HG02759 (cell line): ENCODE data around the gene KANSL1.

ENCODE experiments used
- ATAC-seq: cut with Tn5 transposase; IDR thresholded peaks from one replicate; pipeline ENCODE4 v1.9.1; 2021; ENCODE audit warnings: mild to moderate bottlenecking, moderate library complexity; ENCODE audit not compliant: unreplicated experiment

KANSL1 gene

DNA sequence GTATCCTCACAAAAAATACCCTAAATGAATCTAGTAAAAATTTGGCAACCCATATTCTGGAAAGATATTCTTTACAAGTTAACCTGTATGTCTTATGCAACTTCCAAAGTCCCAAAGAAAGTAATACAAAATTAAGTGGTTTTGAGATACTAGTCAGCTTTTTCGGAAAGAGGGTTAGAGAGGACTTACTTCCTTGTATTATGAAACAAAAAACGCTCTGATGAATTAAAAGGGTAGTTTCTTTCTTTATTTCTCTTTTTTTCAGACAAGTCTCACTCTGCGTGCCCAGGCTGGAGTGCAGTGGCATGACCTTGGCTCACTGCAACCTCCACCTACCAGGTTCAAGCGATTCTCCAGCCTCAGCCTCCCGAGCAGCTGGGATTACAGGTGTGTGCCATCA, 51.6 kb downstream of the KANSL1 start:
- ATAC-seq = no peak

DNA sequence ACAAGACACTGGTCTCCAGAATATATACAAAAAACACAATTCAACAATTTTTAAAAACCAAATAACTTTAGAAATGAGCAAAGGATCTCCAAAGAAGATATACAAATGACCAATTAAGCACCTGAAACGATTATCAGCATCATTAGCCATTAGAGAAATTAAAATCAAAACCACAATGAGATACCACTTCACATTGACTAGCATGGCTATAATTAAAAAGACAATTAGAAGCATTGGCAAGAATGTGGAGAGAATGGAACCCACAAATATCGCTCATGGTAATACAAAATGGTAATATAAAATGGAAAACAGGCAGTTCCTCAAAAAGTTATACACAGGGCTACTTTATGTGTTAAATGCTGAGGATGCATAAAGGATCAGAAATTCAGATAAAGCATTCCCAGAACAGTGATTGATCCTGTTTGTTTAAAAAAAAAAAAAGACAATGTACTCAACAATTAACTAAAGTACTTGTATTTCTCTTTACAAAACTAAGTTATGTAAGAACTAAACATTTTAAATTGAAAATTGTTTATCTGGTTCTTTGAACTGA, 52.5 kb downstream of the KANSL1 start:
- no peak for ATAC-seq

DNA sequence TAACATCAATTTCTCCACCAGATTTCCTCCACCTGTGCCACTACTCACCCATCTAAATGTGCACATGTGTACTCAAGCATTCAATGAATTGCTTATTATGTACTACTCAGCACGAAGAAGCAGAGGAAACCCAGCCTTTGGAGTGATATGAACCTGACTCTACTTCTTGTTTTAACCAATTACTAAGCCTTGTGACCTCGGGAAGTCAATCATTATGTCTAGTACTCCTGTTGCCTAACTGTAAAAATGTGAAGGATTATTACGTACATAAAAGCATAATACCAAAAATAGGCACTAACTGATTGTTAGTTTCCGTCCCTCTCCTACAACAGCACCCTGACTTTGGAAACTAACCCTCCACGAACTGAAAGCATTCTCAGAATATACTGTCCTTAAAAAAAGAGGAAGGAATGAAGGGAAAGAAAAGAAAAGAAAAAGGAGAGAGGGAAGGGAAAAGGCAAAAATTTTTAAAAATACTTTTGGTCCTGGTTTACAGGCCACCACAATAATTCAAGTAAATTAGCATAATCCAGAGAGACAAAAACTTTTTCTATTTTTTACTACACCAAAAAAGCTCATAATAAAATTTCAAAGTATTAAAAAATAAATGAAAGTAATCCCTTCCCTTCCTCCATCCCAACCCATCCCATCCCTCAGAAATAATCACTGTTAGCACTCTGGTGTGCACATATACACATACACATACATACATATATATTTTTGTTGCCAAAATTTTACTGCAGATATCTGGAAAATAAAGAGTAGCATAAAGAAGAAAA, 53.6 kb downstream of the KANSL1 start:
- no peak for ATAC-seq

DNA sequence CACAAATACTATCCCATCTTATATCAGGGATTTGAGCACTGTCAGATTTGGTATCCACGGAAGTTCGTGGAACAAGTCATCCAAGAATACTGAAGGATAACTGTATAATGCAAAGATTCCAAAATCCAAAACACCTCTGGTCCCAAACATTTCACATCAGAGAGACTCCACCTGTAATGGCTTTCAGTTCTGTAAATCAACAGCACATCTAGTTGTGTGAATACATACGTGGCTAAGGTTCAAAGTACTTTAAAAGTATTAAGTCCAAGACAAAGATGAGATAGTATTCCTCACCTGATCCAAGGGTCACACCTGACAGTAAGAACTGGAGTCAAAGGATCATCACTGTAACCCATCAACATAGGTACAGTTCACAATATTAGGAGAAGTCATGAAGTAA, 54.8 kb downstream of the KANSL1 start:
- no peak for ATAC-seq

DNA sequence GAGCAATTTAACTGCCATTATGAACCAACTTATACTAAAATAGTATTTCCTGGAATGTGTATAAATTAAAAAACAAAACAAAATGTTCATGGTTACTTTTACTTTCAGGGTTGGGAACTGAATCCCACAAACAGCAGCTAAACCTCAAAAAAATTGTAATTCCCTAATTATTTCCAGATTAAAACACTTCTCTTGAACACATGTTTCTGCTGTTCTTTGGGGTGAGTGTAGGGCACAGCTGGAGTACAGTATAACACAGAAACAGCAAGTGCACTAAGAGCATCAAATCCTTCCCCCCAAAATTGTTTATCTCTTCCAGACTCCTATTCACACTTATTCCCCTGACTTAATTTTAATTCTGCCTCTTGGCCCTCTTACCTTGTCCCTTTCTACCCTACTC, 56.4 kb downstream of the KANSL1 start:
- ATAC-seq = no peak

DNA sequence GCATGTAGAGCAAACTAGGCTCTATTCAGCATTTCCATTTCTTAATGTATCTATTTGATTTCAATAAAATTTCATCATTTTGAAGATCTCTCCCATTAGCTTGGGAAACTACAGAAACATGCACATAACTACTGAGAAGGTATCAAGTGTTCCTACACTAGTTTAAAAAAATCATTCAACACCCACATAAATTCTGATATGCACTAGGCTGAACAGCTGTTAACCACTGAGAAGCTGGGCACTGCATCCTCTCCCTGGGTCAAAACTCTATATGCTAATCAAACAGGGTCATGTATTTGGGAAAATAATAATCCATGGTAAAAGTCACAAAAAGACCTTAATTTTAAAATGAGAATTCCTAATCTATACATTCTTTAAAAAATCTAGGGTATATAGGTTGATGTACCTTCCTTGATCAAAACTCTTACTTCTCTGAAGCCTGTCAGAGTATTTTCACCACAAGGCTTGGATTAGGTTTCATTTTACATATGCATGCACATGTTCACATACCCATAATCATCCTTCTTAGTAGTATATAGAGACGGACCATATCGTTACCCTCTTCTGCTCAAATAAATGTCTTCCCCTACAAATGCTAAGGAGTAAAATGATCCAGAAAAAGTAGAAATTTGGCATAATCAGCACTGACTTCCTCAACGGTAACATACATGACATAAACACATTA, 57.2 kb downstream of the KANSL1 start:
- no peak for ATAC-seq

DNA sequence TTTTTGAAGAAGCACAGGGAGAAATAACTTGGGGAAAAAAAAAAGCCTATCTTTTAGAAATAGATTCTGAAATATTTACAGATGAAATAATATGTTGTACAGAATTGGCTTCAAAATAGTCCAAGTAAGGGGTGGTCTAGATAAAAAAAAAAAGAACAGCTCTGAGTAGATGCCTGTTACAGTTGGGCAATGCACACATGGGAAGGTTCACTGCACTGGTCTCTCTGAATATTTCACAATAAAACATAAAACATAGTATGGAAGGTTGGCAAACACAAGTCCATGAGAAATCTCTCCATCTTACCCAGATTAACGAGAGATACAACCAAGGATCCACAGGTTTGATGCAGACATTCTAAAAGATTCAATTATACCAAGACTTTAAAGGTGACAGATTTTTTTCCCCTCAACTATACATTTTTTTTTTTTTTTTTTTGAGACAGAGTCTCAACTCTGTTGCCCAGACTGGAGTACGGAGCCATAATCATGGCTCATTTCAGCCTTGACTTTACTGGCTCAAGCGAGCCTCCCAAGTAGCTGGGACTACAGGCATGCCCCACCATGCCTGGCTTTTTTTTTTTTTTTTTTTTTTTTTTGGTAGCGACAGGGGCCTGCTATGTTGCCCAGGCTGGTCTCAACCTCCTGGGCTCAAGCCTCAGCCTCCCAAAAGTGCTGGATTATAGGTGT, 58.0 kb downstream of the KANSL1 start:
- ATAC-seq = no peak

DNA sequence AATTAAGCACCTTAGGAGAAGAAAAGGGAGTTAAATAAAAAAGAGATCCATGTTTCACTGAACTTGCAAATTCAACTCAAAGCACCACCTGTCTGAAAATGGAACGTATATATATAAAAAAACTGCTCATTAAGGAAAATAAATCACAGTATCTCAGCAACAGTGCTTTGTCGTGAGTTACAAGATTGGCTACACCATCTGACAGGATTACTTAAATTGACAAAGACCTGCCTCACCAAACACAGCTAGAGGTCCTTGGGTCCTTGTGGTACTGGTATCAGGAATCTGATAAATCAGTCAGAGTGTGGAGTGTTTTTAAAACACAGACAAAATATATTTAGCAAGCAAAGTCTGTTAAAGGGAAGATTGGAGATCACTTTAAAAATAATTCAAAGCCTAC, 63.9 kb downstream of the KANSL1 start:
- ATAC-seq = no peak

DNA sequence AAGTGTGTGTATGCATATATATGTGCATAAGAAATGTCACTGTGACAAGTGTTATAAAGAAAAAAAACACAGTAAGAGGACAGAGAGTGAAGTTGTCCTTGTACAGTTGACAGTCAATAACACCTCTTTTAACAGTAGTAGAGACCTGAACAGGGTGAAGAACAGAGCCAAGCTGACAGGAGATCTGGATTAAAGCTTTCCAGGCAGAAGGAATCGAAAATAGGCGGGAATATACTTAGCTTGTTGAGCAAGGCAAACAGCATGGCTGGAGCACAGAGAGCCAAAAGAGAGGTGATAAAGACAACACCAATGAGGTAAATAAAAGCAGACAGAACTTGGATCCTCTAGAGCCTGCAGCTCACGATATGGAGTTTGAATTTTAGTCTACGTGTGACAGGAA, 64.8 kb downstream of the KANSL1 start:
- ATAC-seq = no peak

DNA sequence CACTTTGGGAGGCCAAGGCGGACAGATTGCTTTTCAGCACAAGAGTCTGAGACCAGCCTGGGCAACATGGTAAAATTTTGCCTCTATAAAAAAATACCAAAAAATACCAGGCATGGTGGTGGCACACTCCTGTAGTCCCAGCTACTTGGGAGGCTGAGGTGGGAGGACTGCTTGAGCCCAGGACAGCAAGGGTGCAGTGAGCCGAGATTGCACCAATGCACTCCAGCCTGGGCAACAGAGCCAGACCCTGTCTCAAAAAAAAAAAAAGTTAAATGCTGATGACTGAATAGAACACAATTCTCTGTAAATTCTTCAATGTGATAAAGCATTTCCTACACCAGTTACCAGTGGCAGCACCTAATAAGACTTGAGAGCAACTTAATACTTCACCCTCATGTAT, 65.7 kb downstream of the KANSL1 start:
- ATAC-seq = no peak

DNA sequence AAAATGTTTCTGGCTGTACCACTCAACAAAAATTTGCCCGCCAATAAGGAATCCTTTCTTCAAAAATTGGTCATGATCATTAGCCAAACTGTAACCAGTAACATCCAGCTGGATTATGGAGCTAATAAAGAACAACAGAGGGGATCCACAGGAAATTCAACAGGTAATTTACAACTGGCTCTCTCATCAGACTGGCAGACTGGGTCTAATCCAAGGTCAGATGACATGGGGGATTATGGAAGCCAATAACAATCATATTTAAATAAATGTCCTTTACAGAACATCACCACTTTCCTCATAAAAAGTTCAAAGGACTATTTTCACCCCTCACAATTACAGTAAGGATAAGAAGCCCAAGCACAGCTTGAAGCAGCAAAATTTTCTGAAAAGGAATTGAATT, 66.4 kb downstream of the KANSL1 start:
- no peak for ATAC-seq

DNA sequence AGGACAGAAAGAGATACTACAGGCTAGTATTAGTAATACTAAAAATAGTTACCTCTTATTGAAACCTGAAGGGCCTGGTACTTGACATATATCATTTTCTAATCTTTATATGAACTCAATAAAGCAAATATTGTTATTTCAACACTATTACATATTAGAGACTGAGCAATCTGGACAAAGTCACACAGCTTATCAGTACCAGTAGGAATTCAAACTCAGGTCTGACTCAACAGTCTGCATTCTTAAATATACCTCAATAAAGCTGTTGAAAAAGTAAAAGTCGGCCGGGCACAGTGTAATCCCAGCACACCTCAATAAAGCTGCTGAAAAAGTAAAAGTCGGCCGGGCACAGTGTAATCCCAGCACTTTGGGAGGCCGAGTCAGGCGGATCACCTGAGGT, 67.4 kb downstream of the KANSL1 start:
- ATAC-seq = no peak

DNA sequence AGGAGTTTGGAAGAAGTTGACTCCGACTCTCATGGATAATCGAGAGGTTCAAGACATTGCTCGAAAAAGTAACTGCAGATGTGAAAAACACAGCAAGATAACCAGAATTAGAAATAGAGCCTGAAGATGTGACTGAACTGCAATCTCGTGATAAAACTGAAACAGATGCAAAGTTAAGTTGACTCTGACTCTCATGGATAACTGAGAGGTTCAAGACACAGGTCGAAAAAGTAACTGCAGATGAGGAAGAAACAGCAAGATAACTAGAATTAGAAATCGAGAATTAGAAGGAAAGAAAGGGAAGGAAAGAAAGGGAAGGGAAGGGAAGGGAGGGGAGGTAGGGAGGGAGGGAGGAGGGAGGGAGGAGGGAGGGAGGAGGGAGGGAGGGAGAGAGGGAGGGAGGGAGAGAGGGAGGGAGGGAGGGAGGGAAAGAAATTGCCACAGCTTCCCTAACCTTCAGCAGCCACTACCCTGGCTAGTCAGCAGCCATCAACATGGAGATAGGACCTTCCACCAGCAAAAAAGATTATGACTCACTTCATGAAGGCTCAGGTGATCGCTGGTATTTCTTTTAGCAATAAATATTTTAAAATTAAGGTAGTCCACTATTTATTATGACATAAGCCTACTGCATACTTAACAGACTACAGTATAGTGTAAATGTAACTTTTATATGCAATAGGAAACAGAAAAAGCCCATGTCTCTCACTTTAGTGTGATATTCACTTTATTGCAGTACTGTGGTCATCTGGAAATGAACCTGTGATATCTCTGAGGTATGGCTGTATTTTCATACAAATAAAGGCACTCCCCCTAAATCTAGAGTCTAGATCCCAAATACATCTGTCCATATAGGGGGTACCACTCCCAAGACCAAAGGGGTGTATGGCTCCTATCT, 68.3 kb downstream of the KANSL1 start:
- ATAC-seq = no peak

DNA sequence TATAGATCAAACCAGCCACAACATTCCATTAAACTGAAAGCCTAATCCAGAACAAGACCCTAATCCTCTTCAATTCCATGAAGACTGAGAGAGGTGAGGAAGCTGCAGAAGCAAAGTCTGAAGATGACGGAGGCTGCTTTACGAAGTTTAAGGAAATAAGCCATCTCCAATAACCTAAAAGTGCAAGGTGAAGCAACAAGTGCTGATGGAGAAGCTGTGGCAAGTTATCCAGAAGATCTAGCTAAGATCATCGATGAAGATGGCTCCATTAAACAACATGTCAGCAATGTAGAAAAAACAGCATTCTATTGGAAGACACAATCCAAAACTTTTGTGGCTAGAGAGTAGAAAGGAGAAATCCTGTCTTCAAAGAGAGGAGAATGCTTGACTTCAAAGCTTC, 69.6 kb downstream of the KANSL1 start:
- ATAC-seq = no peak

DNA sequence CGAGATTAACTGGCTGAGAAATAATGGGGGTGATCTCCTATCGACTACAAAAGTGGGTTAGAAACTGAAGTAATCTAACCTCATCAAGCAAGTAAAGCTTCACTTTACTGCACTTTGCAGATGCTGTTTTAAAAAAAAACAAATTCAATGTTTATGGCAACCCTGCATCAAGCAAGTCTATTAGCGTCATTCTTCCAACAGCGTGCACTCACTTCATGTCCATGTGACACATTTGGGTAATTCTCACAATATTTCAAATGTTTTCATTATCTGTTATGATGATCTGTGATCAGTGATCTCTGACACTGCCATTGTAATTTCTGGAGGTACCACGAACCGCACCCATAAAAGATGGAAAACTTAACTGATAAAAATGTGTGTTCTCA, 70.8 kb downstream of the KANSL1 start:
- ATAC-seq = no peak

DNA sequence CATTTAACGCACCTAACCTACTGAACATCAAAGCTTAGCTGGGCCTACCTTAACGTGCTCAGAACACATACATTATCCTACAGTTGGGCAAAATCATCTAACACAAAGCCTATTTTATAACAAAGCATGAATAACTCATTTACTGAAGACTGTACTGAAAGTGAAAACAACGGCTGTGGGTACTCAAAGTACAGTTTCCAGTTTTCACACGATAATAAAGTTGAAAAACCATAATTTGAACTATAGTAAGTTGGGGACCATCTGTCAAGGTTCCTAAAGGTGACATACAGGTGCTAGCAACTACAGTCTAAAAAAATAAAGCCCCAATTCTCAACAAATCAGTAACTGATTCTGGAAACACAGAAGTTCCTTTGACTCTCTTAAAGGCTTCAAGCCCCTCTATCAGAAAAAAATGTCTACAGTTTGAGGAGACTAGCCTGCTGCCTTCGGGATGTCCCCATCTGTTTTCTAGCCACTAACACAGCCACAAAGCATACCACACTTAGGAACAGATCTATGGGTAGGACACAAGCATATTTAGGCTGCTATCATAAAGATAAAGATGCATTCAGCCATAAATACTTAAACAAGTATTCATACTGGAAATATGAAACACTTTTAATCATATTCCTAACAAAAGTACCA, 71.3 kb downstream of the KANSL1 start:
- ATAC-seq = no peak

DNA sequence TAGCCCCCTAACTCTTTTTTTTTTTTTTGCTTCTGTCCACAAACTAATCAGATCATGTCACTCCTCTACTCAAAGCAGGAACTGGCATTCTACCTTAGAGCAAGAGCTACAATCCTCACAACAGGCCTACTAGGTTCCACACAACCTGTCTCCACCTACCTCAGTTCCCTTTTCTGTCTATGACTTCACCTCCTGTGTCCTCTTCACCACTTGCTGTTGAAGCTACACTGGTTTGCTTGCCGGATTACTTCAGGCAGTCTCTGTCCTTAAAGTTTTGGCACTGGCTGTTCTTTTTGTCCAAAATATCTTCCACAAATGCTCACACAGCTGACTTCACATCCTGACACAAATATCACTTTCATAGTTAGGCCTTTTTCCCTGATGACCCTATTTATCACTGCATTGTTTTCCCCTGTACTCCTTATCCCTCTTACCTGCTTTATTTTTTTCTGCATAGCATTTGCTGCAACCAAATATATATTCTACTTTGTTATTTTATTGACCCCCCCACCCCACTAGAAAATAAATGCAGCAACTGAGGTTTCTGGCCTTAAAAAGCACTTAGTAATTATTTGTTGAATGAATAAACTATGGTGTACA, 72.0 kb downstream of the KANSL1 start:
- no peak for ATAC-seq

DNA sequence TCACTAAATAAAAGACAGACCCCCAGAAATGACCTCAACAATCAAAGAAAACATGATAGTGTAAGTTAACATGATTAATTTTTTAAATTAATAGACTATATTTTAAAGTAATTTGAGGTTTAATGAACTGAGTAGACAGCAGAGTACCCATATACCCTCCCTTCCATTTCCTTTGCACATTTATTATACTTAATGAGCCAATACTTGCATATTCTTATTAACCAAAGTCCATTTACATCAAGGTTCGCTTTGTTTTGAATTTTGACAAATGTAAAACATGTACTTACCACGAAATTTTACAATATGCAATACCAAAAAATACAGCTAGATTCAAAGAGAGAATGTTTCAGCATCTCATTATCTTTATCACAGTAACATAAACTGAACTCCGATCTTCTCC, 72.7 kb downstream of the KANSL1 start:
- ATAC-seq = no peak

DNA sequence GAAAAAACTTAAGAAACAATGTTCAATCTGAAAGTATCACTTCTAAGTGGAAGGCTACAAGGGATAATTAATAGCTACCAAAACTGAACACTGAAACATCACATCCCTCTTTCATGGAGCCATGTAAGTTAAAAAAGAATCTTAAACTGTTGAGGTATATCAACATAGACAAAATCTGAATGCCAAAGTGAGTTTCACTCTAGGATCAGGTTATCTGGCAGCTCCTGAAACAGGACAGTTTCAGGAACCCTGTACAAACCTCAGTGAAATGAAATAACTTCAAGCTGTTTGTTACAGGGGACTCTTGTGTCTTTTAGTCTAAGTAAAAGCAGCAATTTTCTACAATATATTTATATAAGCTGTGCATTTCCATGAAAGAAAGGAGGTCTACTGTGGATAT, 73.2 kb downstream of the KANSL1 start:
- no peak for ATAC-seq

DNA sequence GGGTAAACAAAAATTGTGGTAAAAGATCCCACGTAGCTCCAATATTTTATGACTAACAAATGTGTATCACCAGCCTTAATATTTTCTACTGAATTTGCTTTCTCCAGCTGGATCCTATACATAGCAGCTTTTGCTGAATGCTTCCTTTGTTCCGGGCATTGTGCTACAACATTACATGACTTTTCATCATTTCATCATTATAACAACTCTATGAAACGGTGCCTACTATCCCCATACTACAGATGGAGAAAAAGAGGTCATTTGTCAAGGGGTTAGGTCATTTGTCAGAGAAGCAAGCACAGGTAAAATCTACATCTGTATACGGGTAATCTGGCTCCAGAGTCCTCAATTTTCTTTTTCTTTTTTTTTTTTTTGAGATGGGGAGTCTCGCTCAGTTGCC, 74.3 kb downstream of the KANSL1 start:
- ATAC-seq = no peak
